AG04450 (cell line): ENCODE measurements around the gene PTPRT. TPM values are rescaled to one million over a fixed set of nuclear protein-coding genes. Genes with fewer than 3 reads are reported as not detected.

Experiments used
- CTCF ChIA-PET: fragments of 300-600, 350-600 bp; formaldehyde crosslinking; extraction: SDS; loops from one replicate; lab custom pipeline; 2022; ENCODE audit warnings: antibody characterized with exemption, inconsistent platforms; lab: Charles Lee
- POLR2A ChIA-PET: fragments of 350-600 bp; formaldehyde crosslinking; extraction: SDS; loops from one replicate; lab custom pipeline; 2021; ENCODE audit warnings: antibody characterized with exemption, inconsistent platforms; lab: Yijun Ruan, JAX
- DNase-seq: peaks from one replicate; pipeline ENCODE4 v3.0.0-alpha.2; 2011; ENCODE audit warnings: low read depth, low spot score
- H3K27ac ChIP-seq: one replicate; pipeline ENCODE4 v1.5.1; 2012; ENCODE audit warnings: low read depth, low read length, control low read depth
- H3K27me3 ChIP-seq: one replicate; pipeline ENCODE4 v1.6.0; 2012; ENCODE audit warnings: low read length; ENCODE audit not compliant: control insufficient read depth, insufficient read depth
- H3K4me3 ChIP-seq: 2 replicates; pipeline ENCODE4 v1.5.1; 2011; ENCODE audit warnings: mild to moderate bottlenecking, low read depth, low read length, control low read depth
- H3K9me3 ChIP-seq: 2 replicates; pipeline ENCODE4 v1.5.1; 2012; ENCODE audit warnings: low read length; ENCODE audit not compliant: control insufficient read depth, insufficient read depth
- polyA plus RNA-seq: library from polyadenylated mRNA; depleted of rRNA; stranded (reverse); fragments of >200 nt; gene quantifications from 2 replicates; pipeline ENCODE4 v1.2.3, GENCODE V29; 2011
- TF ChIP-seq, protein P1 (sequence below): IDR thresholded peaks from 2 replicates; pipeline ENCODE4 v1.5.1; 2011; ENCODE audit warnings: low read depth, low read length, control low read depth, inconsistent platforms

The PTPRT gene
- polyA plus RNA-seq, 1 experiment: not detected

DNA sequence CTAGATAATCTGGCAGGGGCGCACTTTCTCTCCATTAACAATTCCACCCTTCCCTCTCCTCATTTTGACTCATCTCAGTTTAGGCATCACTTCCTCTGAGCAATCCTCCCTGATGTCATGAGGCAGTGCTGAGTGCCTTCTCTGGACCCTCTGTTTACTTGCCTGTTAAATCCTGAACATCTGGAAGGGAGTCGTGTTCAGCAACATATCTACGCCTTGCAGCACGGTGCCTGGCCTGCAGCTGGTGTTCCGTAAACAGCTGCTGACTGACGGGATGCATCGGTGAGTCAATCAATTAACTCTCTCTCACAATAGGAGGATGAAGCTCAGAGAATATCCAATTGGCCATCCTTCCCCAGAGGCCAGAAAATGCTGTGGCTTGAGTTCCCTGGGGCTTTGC lies 613.5 kb downstream of the PTPRT start:
- peaks cover 49% of the 10 kb centered on the region for H3K9me3 ChIP-seq
- H3K27me3 ChIP-seq: no peaks in the 10 kb centered on the region
- CTCF ChIA-PET: no interaction called here
- POLR2A ChIA-PET: no interaction called here
- DNase-seq: no peak
- no peak overlapping the region for H3K4me3 ChIP-seq
- TF ChIP-seq, protein P1, sequence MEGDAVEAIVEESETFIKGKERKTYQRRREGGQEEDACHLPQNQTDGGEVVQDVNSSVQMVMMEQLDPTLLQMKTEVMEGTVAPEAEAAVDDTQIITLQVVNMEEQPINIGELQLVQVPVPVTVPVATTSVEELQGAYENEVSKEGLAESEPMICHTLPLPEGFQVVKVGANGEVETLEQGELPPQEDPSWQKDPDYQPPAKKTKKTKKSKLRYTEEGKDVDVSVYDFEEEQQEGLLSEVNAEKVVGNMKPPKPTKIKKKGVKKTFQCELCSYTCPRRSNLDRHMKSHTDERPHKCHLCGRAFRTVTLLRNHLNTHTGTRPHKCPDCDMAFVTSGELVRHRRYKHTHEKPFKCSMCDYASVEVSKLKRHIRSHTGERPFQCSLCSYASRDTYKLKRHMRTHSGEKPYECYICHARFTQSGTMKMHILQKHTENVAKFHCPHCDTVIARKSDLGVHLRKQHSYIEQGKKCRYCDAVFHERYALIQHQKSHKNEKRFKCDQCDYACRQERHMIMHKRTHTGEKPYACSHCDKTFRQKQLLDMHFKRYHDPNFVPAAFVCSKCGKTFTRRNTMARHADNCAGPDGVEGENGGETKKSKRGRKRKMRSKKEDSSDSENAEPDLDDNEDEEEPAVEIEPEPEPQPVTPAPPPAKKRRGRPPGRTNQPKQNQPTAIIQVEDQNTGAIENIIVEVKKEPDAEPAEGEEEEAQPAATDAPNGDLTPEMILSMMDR: no peak
- no peak overlapping the region for H3K27ac ChIP-seq

DNA sequence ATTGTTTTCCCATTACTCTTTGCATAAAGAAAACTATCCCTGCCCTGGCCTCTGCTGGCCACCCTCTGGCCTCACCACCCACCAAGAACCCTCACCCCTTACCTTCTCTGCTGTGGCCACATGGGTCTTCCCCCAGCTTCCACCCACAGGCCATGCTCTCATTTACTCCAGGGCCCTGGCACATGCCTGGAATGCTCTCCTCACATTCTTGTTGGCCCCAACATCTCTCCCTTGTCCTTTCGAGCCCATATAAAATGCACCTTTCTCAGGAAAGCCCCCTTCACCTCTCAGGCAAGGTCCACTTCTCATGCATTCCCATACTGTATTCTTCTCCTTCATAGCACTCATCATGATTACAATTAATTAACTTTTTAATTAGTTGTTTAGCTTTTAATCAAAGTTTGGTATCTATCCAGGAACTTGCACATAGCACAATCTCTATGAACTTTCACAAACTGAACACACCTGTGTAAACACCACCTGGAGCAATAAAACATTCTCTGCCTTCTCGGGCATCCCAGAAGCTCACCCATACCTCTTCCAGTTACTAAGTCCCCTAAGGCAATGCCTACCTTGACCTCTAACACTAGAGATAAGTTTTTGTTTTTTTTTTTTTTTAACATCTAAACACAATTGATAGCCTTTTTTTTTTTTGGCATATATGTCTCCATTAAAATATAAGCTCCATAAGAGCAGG lies 617.2 kb downstream of the PTPRT start:
- Histone ChIP-seq H3K27me3 (no peaks in the 10 kb centered on the region), H3K9me3 (peaks cover 51% of the 10 kb centered on the region), H3K4me3 (no peak overlapping the region), H3K27ac (no peak overlapping the region)
- CTCF ChIA-PET: interaction anchor here (0.6 kb wide), 1 partner anchor 160 kb away, joined by 4 read pairs; no protein-coding TSS in a partner anchor
- TF ChIP-seq, protein P1: no peak
- POLR2A ChIA-PET: no interaction called here
- DNase-seq: no peak

DNA sequence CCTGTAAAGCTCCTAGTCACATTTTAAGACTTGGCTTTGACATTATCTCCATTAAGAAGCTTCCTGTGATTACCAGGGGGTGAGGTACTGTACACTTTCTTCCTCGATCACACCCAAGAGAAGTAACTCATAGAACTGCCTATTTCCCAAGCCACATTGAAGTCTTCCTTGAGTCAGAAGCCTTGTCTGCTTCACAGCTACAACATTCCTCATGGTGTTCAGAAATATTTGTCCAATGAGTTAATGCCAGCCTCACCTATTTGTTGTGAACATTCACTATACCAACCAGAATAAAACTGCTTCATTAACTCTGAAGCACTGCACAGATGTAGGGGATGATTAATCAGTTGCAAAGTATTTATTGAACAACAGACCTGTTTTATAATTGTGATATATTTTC lies 622.3 kb downstream of the PTPRT start:
- no peak overlapping the region for H3K4me3 ChIP-seq
- ChIA-PET POLR2A (no interaction called here), CTCF (no interaction called here)
- TF ChIP-seq, protein P1: no peak
- peaks cover 41% of the 10 kb centered on the region for H3K9me3 ChIP-seq
- H3K27ac ChIP-seq: no peak overlapping the region
- DNase-seq: no peak
- H3K27me3 ChIP-seq: no peaks in the 10 kb centered on the region

DNA sequence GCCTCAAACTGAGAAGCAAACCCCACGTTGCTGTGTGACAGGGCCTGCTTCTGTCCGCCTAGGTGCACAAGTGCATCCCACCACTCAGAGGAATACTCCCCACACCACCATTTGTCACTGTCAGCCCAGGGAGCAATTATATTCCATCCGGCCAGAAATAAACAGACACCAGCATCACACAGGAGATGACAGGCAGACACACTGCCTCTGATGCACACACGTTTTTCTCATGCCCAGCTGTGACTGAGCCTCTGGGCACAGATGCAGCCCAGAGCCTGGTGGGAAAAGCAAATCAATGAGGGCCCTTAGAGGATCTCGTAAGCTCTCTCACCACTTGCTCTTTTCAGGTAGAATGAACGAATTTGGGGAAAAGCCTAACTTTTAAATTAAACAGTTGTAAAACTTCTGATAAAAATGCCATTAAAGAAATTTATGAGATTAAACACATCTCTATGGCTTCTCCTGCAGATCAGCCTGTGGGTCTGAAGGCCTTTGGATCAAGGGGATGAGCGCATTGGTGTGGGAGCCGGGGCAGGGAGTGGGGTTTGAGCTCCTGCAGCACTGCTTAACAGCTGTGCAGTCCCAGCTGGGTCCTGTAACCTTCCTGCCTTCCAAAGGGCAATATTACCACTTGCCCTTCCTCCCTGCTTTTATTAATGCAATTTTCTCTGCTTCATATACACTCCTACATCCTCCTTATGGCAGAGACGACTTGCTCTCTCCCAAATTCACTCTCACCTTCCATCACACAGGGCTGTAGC lies 624.3 kb downstream of the PTPRT start:
- DNase-seq: no peak
- Histone ChIP-seq H3K27ac (no peak overlapping the region), H3K9me3 (peaks cover 47% of the 10 kb centered on the region), H3K27me3 (no peaks in the 10 kb centered on the region), H3K4me3 (no peak overlapping the region)
- POLR2A ChIA-PET: no interaction called here
- TF ChIP-seq, protein P1: no peak
- CTCF ChIA-PET: no interaction called here

DNA sequence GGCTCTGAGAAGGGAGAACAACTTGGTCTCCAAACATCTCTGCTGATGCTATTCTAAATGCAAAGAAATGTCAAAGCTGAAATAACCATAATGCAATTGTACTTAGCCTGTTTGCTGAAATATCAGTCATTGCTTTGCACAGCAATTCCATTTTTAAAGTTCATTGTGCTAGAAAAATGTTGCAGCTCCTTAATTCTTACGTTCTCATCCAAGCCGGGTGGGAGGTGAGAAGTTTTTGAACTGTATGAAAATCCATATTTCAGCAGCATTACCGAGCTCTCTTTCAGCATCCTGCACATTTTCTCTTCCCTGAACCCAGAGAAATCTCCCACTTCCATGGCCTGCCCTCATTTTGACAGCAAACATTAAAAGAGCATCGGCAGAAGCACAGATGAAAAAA lies 630.0 kb downstream of the PTPRT start:
- Histone ChIP-seq H3K27ac (no peak overlapping the region), H3K4me3 (no peak overlapping the region), H3K27me3 (no peaks in the 10 kb centered on the region), H3K9me3 (peaks cover 40% of the 10 kb centered on the region)
- ChIA-PET POLR2A (no interaction called here), CTCF (no interaction called here)
- TF ChIP-seq, protein P1: no peak
- DNase-seq: no peak
